ENCODE measurements around the gene CCNA2.
A peak's percentile ranks its signal among the peaks of the same experiment; 100 is the strongest.

Gene CCNA2

GRCh38 chr4:121823505-121824170, at the start of gene CCNA2:
TSS of gene CCNA2 (minus strand) at chr4:121823883. CDS start at chr4:121823628, 255 bp downstream.
- peak; percentile 95 for DNase-seq

- peak; percentile 98 for DNase-seq
Observed at GRCh38 chr4:121869841-121870822, 46.4 kb upstream of the CCNA2 start, which contains the start of gene BBS7. TSS of gene BBS7 (minus strand) at chr4:121870474. CDS start at chr4:121870313, 161 bp downstream.

- DNase-seq, result no peak
Observed at GRCh38 chr4:121863799-121864198, 40.1 kb upstream of the CCNA2 start.

- no peak for DNase-seq
Observed at GRCh38 chr4:121861426-121861825, 37.7 kb upstream of the CCNA2 start.

- no peak for DNase-seq
Observed at GRCh38 chr4:121860121-121860520, 36.4 kb upstream of the CCNA2 start.

- DNase-seq, result no peak
Observed at GRCh38 chr4:121851354-121851753, 27.7 kb upstream of the CCNA2 start.

- DNase-seq, result no peak
Observed at GRCh38 chr4:121846662-121847061, 23.0 kb upstream of the CCNA2 start.

- no peak for DNase-seq
Observed at GRCh38 chr4:121842862-121843261, 19.2 kb upstream of the CCNA2 start.

- no peak for DNase-seq
Observed at GRCh38 chr4:121838136-121838535, 14.5 kb upstream of the CCNA2 start.

GRCh38 chr4:121829511-121829910, 5.8 kb upstream of the CCNA2 start:
- no peak for DNase-seq

- no peak for DNase-seq
Observed at GRCh38 chr4:121827853-121828252, 4.2 kb upstream of the CCNA2 start.

GRCh38 chr4:121824950-121825349, 1.3 kb upstream of the CCNA2 start:
- DNase-seq, result no peak

- DNase-seq, result no peak
Observed at GRCh38 chr4:121824171-121824527, 466 bp upstream of the CCNA2 start.

- DNase-seq, result peak; percentile 68
Observed at GRCh38 chr4:121822796-121823504, 733 bp downstream of the CCNA2 start.

GRCh38 chr4:121822047-121822446, 1.6 kb downstream of the CCNA2 start:
- no peak for DNase-seq

- no peak for DNase-seq
Observed at GRCh38 chr4:121819216-121819965, 4.3 kb downstream of the CCNA2 start.

- DNase-seq, result no peak
Observed at GRCh38 chr4:121818215-121818614, 5.5 kb downstream of the CCNA2 start.

- DNase-seq, result no peak
Observed at GRCh38 chr4:121817701-121818100, 6.0 kb downstream of the CCNA2 start.

GRCh38 chr4:121817006-121817405, 6.7 kb downstream of the CCNA2 start:
- DNase-seq, result no peak

GRCh38 chr4:121814756-121815155, 8.9 kb downstream of the CCNA2 start:
- DNase-seq, result no peak

GRCh38 chr4:121811122-121811521, 12.6 kb downstream of the CCNA2 start:
- no peak for DNase-seq

GRCh38 chr4:121806411-121806810, 17.3 kb downstream of the CCNA2 start:
- DNase-seq, result no peak

GRCh38 chr4:121801715-121802075, 22.0 kb downstream of the CCNA2 start:
- DNase-seq, result no peak

Data from COR-L47 (cell line).